Naive B cell (primary cell): ENCODE results near the gene SYMPK. TPM values are rescaled to one million over a fixed set of nuclear protein-coding genes. Genes with fewer than 3 reads are reported as not detected.

Experiments
- polyA plus RNA-seq, 6 donors: library from polyadenylated mRNA; unstranded; fragments of 300-500 nt; fragmentation: Illumina TruSeq; gene quantifications; one replicate each; pipeline ENCODE4 v1.2.3, GENCODE V29; 2021; ENCODE audit warnings: low read depth in 6 of 6

The SYMPK gene
- polyA plus RNA-seq, 6 donors from 2014 or later, result 6.3 to 24.3 (median 9.0) TPM

Other genes starting within 250 kb of the SYMPK start
- 10 to 100 TPM in 3 of 6 donors, 1 to 10 TPM in 3; 4.3 to 14.1 (median 10.3) TPM for gene EML2, start 223.8 kb downstream of the SYMPK start, polyA plus RNA-seq
- gene GIPR, start 194.9 kb downstream of the SYMPK start, polyA plus RNA-seq, result not detected
- 1,000 to 10,000 TPM in 2 of 6 donors, 100 to 1,000 TPM in 4; 808 to 1,139 (median 906) TPM for gene SNRPD2, start 171.2 kb downstream of the SYMPK start, polyA plus RNA-seq
- 1 to 10 TPM in 5 of 6 donors, under 1 TPM in 1; 0.70 to 6.8 (median 1.7) TPM for gene QPCTL, start 170.5 kb downstream of the SYMPK start, polyA plus RNA-seq
- 10 to 100 TPM in 5 of 6 donors, 1 to 10 TPM in 1; 9.4 to 23.0 (median 13.9) TPM for gene FBXO46, start 132.3 kb downstream of the SYMPK start, polyA plus RNA-seq
- gene MEIOSIN, start 129.7 kb downstream of the SYMPK start, polyA plus RNA-seq, result not detected
- gene SIX5, start 93.9 kb downstream of the SYMPK start, polyA plus RNA-seq, result under 1 TPM in 1 of 6 donors, not detected in 5; 0.18 TPM
- gene DMPK, start 80.7 kb downstream of the SYMPK start, polyA plus RNA-seq, result 1 to 10 TPM in 3 of 6 donors, under 1 TPM in 2, not detected in 1; 0.31 to 2.7 (median 1.1) TPM
- 10 to 100 TPM; 13.4 to 28.1 (median 22.1) TPM for gene DMWD, start 70.3 kb downstream of the SYMPK start, polyA plus RNA-seq
- gene RSPH6A, start 47.8 kb downstream of the SYMPK start, polyA plus RNA-seq, result not detected
- gene FOXA3, start 1.2 kb upstream of the SYMPK start, polyA plus RNA-seq, result not detected
- gene IRF2BP1, start 23.0 kb upstream of the SYMPK start, polyA plus RNA-seq, result 10 to 100 TPM in 1 of 6 donors, 1 to 10 TPM in 5; 3.1 to 10.1 (median 5.9) TPM
- under 1 TPM in 4 of 6 donors, not detected in 2; 0.15 to 0.30 (median 0.28) TPM for gene MYPOP, start 39.5 kb upstream of the SYMPK start, polyA plus RNA-seq
- not detected for gene NANOS2, start 51.6 kb upstream of the SYMPK start, polyA plus RNA-seq
- gene NOVA2, start 110.7 kb upstream of the SYMPK start, polyA plus RNA-seq, result not detected
- gene CCDC61, start 132.3 kb upstream of the SYMPK start, polyA plus RNA-seq, result 10 to 100 TPM in 1 of 6 donors, 1 to 10 TPM in 5; 4.9 to 11.9 (median 7.7) TPM
- gene PGLYRP1, start 159.9 kb upstream of the SYMPK start, polyA plus RNA-seq, result 1 to 10 TPM in 1 of 6 donors, not detected in 5; 1.6 TPM
- gene IGFL4, start 177.9 kb upstream of the SYMPK start, polyA plus RNA-seq, result not detected